Measurements from ENCODE around the gene PRODH2. TPM values are rescaled to one million over a fixed set of nuclear protein-coding genes. Genes with fewer than 3 reads are reported as not detected.

PRODH2 gene
- polyA plus RNA-seq, 1 of the 3 experiments (the other 2 are of a cell fraction): not detected

- no peak for TF ChIP-seq USF1 (IDR thresholded peaks at IDR 0.05; ENCODE audit: borderline replicate concordance, low read depth)
- TF ChIP-seq RXRA (IDR thresholded peaks at IDR 0.05; ENCODE audit: borderline replicate concordance, low read depth): no peak
- no peak for TF ChIP-seq CHD2 (IDR thresholded peaks at IDR 0.05; ENCODE audit: low read length, partially characterized antibody)
- no peak for TF ChIP-seq NFIC (IDR thresholded peaks at IDR 0.05; ENCODE audit: borderline replicate concordance)
Measured at GRCh38 chr19:35861640-35862160, 49.1 kb upstream of the PRODH2 start (continued).

- H3K4me2 ChIP-seq: no peak overlapping the region
- no peak overlapping the region for H3K4me3 ChIP-seq (ENCODE audit: low read depth in 2 of 2, low read length in 1 of 2)
- no peak for DNase-seq
- H4K20me1 ChIP-seq (ENCODE audit: insufficient read depth): no peaks in the 10 kb centered on the region
- H3K9me2 ChIP-seq: no peaks in the 10 kb centered on the region
- H2AFZ ChIP-seq (ENCODE audit: low read depth): no peak overlapping the region
- H3K27me3 ChIP-seq (ENCODE audit: insufficient read depth): no peaks in the 10 kb centered on the region
- ChIA-PET POLR2A (no interaction called here), CTCF (interaction anchor here (0.7 to 1.0 kb wide), 2 partner anchors 9 to 12 kb away, joined by 3 to 4 read pairs; no protein-coding TSS in a partner anchor)
- peaks cover 0 to 8% of the 10 kb centered on the region in 2 experiments; a peak in 1 of 4 replicates for H3K4me1 ChIP-seq (ENCODE audit: control insufficient read depth in 1 of 2, insufficient read depth in 2 of 2, low read depth in 1 of 2, low read length in 1 of 2)
- no peaks in the 10 kb centered on the region for H3K36me3 ChIP-seq (replicated peaks in 1 of 2; ENCODE audit: control insufficient read depth in 1 of 2, insufficient read depth in 2 of 2, low read length in 1 of 2)
- TF ChIP-seq FOXM1 (IDR thresholded peaks at IDR 0.05; ENCODE audit: low read depth) (no peak), SMC3 (IDR thresholded peaks at IDR 0.05; ENCODE audit: low read depth, low read length) (no peak), RXRA (IDR thresholded peaks at IDR 0.05; ENCODE audit: borderline replicate concordance, low read depth) (no peak), MEF2A (IDR thresholded peaks at IDR 0.05; ENCODE audit: borderline replicate concordance, low read depth) (no peak), TEAD4 (IDR thresholded peaks at IDR 0.05; ENCODE audit: borderline replicate concordance, insufficient read depth) (no peak), NRF1 (IDR thresholded peaks at IDR 0.05; ENCODE audit: low read depth, low read length) (no peak), MAX (IDR thresholded peaks at IDR 0.05; ENCODE audit: low read depth) (no peak), USF2 (IDR thresholded peaks at IDR 0.05; ENCODE audit: borderline replicate concordance, low read depth, low read length) (no peak), EZH2phosphoT487 (IDR thresholded peaks at IDR 0.05; ENCODE audit: borderline replicate concordance, low read depth) (no peak), REST (IDR thresholded peaks at IDR 0.05; ENCODE audit: low read depth, low read length) (no peak), CTCF (IDR thresholded peaks at IDR 0.05) (no peak), FOXJ3 (CRISPR knock-in tag; IDR thresholded peaks at IDR 0.05) (no peak), JUND (IDR thresholded peaks at IDR 0.05) (no peak)
- H3K79me2 ChIP-seq (ENCODE audit: insufficient read depth): no peaks in the 10 kb centered on the region
- H3F3A ChIP-seq (replicated peaks; ENCODE audit: insufficient read depth): no peaks in the 10 kb centered on the region
- H3K27ac ChIP-seq (ENCODE audit: low read depth in 2 of 2, low read length in 1 of 2): no peak overlapping the region
- H3K9ac ChIP-seq: no peak overlapping the region
- H3K9me3 ChIP-seq: no peaks in the 10 kb centered on the region
- WGBS (ENCODE audit: low lambda C conversion rate): 87% methylated on average over 55 of the region's 55 CpGs
Measured at GRCh38 chr19:35860818-35861639, 48.4 kb upstream of the PRODH2 start.

Data from SK-N-SH (cell line).